B cell (primary cell): ENCODE measurements around the gene PLEKHA5. TPM values are rescaled to one million over a fixed set of nuclear protein-coding genes. Genes with fewer than 3 reads are reported as not detected.

Source experiments
- ATAC-seq: fragments of 200-7000 bp; cut with Tn5 transposase; one replicate; pipeline ENCODE4 v1.10.0; 2021; ENCODE audit warnings: low read depth, mild to moderate bottlenecking, moderate number of reproducible peaks, moderate library complexity
- CTCF ChIA-PET: fragments of 350-600 bp; sonication (Branson Sonifier 250); formaldehyde crosslinking; loops from one replicate; lab custom pipeline; 2021; ENCODE audit warnings: antibody characterized with exemption, inconsistent platforms; lab: Charles Lee
- POLR2A ChIA-PET: fragments of 350-600 bp; sonication (Branson Sonifier 250); formaldehyde crosslinking; loops from one replicate; lab custom pipeline; 2021; ENCODE audit warnings: antibody characterized with exemption; lab: Charles Lee
- DNase-seq: peaks from one replicate; pipeline ENCODE4 v3.0.0; 2013
- H2AFZ ChIP-seq: 2 replicates; pipeline ENCODE4 v1.6.1; 2012; ENCODE audit warnings: mild to moderate bottlenecking, low read depth, low read length; ENCODE audit not compliant: insufficient read depth, poor library complexity, severe bottlenecking
- H3K27ac ChIP-seq, 2 donors: 1 replicate in 1 of 2; 2 replicates in 1 of 2; pipeline ENCODE4 v1.5.1; 2012 to 2013; ENCODE audit warnings: low read length in 2 of 2, mild to moderate bottlenecking in 2 of 2, moderate library complexity in 1 of 2
- H3K27me3 ChIP-seq, 4 experiments: fragments of 200-600 bp in 1 of 4; sonication (generic) in 1 of 4; replicated peaks in 1 of 4; 1 replicate in 2 of 4; 2 replicates in 2 of 4; pipeline versions ENCODE4 v1.6.1 to v1.7.0; 2013 to 2016; ENCODE audit warnings: low read length in 3 of 4, mild to moderate bottlenecking in 2 of 4, mixed read lengths in 1 of 4, moderate library complexity in 1 of 4; ENCODE audit not compliant: insufficient read depth in 4 of 4, control insufficient read depth in 3 of 4; ENCODE audit errors: control extremely low read depth in 1 of 4
- H3K36me3 ChIP-seq, 2 experiments: replicated peaks in 1 of 2; 1 replicate in 1 of 2; 2 replicates in 1 of 2; pipeline versions ENCODE4 v1.6.1 to v1.7.1; 2013; ENCODE audit warnings: low read length in 1 of 2; ENCODE audit not compliant: insufficient read depth in 2 of 2, control insufficient read depth in 1 of 2; ENCODE audit errors: control extremely low read depth in 1 of 2, extremely low read depth in 1 of 2
- H3K4me1 ChIP-seq, 2 donors: fragments of 200-600 bp in 1 of 2; sonication (generic) in 1 of 2; 1 replicate in 1 of 2; 2 replicates in 1 of 2; pipeline versions ENCODE4 v1.5.1 to v1.6.1; 2013 to 2017; ENCODE audit warnings: low read length in 2 of 2; ENCODE audit not compliant: control insufficient read depth in 2 of 2, insufficient read depth in 2 of 2
- H3K4me2 ChIP-seq: replicated peaks from 2 replicates; pipeline ENCODE3; 2012; ENCODE audit warnings: mild to moderate bottlenecking, low read depth, low read length; ENCODE audit not compliant: poor library complexity, severe bottlenecking
- H3K4me3 ChIP-seq, 5 experiments: fragments of 200-600 bp in 1 of 5; sonication (generic) in 1 of 5; 1 replicate in 3 of 5; 2 replicates in 2 of 5; pipeline versions ENCODE4 v1.5.1 to v1.7.0; 2011 to 2016; ENCODE audit warnings: low read length in 4 of 5, mild to moderate bottlenecking in 4 of 5, low read depth in 2 of 5, control low read depth in 1 of 5, moderate library complexity in 1 of 5; ENCODE audit not compliant: insufficient read depth in 1 of 5; ENCODE audit errors: control extremely low read depth in 1 of 5, extremely low read depth in 1 of 5
- H3K79me2 ChIP-seq: fragments of 200-600 bp; sonication (generic); one replicate; pipeline ENCODE4 v1.6.0; 2016; ENCODE audit warnings: low read length; ENCODE audit not compliant: control insufficient read depth, insufficient read depth
- H3K9ac ChIP-seq: fragments of 200-600 bp; sonication (generic); 2 replicates; pipeline ENCODE4 v1.6.1; 2017; ENCODE audit warnings: mild to moderate bottlenecking, low read length, moderate library complexity
- H3K9me3 ChIP-seq, 3 donors: one replicate each; pipeline versions ENCODE4 v1.6.1 to v1.7.1; 2013; ENCODE audit warnings: low read length in 2 of 3; ENCODE audit not compliant: control insufficient read depth in 2 of 3, insufficient read depth in 1 of 3; ENCODE audit errors: control extremely low read depth in 1 of 3
- H4K20me1 ChIP-seq: 2 replicates; pipeline ENCODE4 v1.6.0; 2012; ENCODE audit warnings: mild to moderate bottlenecking, low read length; ENCODE audit not compliant: insufficient read depth, control insufficient read depth, poor library complexity, severe bottlenecking
- H3K27ac Mint-ChIP-seq: one replicate; pipeline ENCODE4 v1.8.0; 2021; ENCODE audit warnings: mixed read lengths
- H3K27me3 Mint-ChIP-seq: one replicate; pipeline ENCODE4 v1.8.0; 2021; ENCODE audit warnings: mixed read lengths
- H3K4me1 Mint-ChIP-seq: one replicate; pipeline ENCODE4 v1.8.0; 2021; ENCODE audit warnings: mixed read lengths
- H3K4me3 Mint-ChIP-seq: one replicate; pipeline ENCODE4 v1.8.0; 2021; ENCODE audit warnings: mixed read lengths
- H3K9me3 Mint-ChIP-seq: one replicate; pipeline ENCODE4 v1.8.0; 2022; ENCODE audit warnings: mixed read lengths; ENCODE audit not compliant: insufficient read depth
- CTCF ChIP-seq: fragments of 200-600 bp; IDR thresholded peaks from one replicate; pipeline ENCODE4 v1.8.0; 2022; ENCODE audit warnings: antibody characterized with exemption, mild to moderate bottlenecking
- EZH2 ChIP-seq: IDR thresholded peaks from 2 replicates; pipeline ENCODE4 v1.6.1; 2012; ENCODE audit warnings: borderline replicate concordance, low read depth, mild to moderate bottlenecking, moderate library complexity, low read length; ENCODE audit not compliant: insufficient read depth, poor library complexity, severe bottlenecking
- WGBS: methylation state at CpG from one replicate; pipeline ENCODE4 v1.1.5; 2013; ENCODE audit warnings: missing lambda C conversion rate; ENCODE audit not compliant: insufficient coverage; 5-methylcytosine and 5-hydroxymethylcytosine counted together
- intact Hi-C: fragments of 100-400 bp; cut with micrococcal nuclease; formaldehyde crosslinking; loops from one replicate; pipeline ENCODE4 v1.10.0; 2022
- polyA plus RNA-seq: library from polyadenylated mRNA; depleted of rRNA; stranded (reverse); fragments of >200 nt; gene quantifications from 2 replicates; pipeline ENCODE4 v1.2.3, GENCODE V29; 2012
- total RNA-seq, 2 donors: library from RNA; stranded (reverse); fragments of 120-200 nt in 1 of 2; gene quantifications; 1 replicate in 1 of 2; 2 replicates in 1 of 2; pipeline versions ENCODE4 v1.2.3 to v1.2.4, GENCODE V29; 2013 to 2022

The PLEKHA5 gene
- total and polyA plus RNA-seq, 2 donors (not counting 1 experiment from before 2014, with no cell fraction given), result 0.03 to 0.22 TPM

DNA sequence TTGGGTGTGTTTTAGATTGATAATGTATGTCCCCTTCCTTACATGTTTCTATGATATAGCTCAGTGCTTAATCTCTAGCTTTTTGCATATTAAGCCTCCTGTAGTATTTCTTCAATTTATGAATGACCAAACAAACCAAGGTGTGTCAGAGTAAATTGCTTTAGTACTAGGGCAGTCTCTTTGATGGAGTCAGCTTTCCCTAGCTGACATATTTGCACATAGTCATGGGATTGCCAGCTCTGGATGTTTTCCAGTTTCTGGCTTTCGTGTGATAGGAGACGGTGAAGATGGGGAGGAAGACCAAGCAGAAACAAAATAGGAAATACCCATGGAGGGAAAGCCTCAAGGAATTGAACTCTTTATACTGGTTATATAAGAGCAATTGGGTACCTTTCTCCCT is 148.9 kb downstream of the PLEKHA5 start:
- H4K20me1 ChIP-seq, result no peaks in the 10 kb centered on the region
- CTCF ChIA-PET, result no interaction called here
- no peak for ATAC-seq
- no peaks in the 10 kb centered on the region for H3K27me3 ChIP-seq
- no peak overlapping the region for H3K4me3 ChIP-seq
- H3K4me2 ChIP-seq, result no peak overlapping the region
- H3K4me1 ChIP-seq, result no peaks in the 10 kb centered on the region
- TF ChIP-seq EZH2 (no peak), CTCF (no peak)
- Mint-ChIP-seq H3K4me3 (no peak overlapping the region), H3K27me3 (no peaks in the 10 kb centered on the region), H3K9me3 (no peaks in the 10 kb centered on the region), H3K4me1 (no peaks in the 10 kb centered on the region), H3K27ac (no peak overlapping the region)
- no peaks in the 10 kb centered on the region for H3K36me3 ChIP-seq
- no CpG with 5 or more reads among the region's 2 CpGs for WGBS
- intact Hi-C loops, result no loop called here
- no peak for DNase-seq
- no peak overlapping the region for H3K27ac ChIP-seq
- H3K79me2 ChIP-seq, result no peaks in the 10 kb centered on the region
- POLR2A ChIA-PET, result no interaction called here
- no peak overlapping the region for H3K9ac ChIP-seq
- H3K9me3 ChIP-seq, result no peaks in the 10 kb centered on the region
- no peak overlapping the region for H2AFZ ChIP-seq

DNA sequence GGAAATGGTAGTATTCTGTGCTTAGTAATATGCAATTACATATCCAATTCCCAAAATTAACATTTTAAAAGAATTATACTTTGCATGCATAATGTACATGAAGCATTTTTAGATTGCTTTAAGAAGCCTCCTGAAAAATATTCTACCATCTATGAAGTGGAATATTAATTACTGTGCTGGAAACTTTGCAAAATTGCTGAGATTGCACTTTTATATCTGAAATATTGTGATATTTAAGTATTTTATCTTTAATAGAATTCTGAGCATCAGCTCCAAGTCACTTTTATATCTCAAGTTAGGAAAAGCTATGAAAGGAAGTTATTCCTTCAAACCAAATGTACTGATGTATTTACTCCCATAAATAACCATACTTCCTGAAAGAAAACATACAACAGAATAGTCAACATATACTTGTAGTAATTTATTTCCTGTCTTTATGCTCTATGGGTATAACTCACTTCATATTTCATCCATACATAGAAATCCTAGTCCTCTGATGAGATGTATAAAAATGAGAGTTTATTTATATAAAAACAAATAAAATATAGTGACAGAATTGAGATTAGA is 152.7 kb downstream of the PLEKHA5 start:
- H3K27ac Mint-ChIP-seq, result no peak overlapping the region
- TF ChIP-seq CTCF (no peak), EZH2 (no peak)
- H2AFZ ChIP-seq, result no peak overlapping the region
- H3K4me2 ChIP-seq, result no peak overlapping the region
- intact Hi-C loops, result no loop called here
- H3K9me3 ChIP-seq, result no peaks in the 10 kb centered on the region
- H3K36me3 ChIP-seq, result no peaks in the 10 kb centered on the region
- ChIA-PET POLR2A (no interaction called here), CTCF (no interaction called here)
- H3K4me1 Mint-ChIP-seq, result no peaks in the 10 kb centered on the region
- H3K4me3 ChIP-seq, result no peak overlapping the region
- H3K27ac ChIP-seq, result no peak overlapping the region
- H3K27me3 Mint-ChIP-seq, result no peaks in the 10 kb centered on the region
- no peaks in the 10 kb centered on the region for H3K79me2 ChIP-seq
- no peaks in the 10 kb centered on the region for H3K4me1 ChIP-seq
- no peak for DNase-seq
- H3K9me3 Mint-ChIP-seq, result no peaks in the 10 kb centered on the region
- no peak overlapping the region for H3K9ac ChIP-seq
- H4K20me1 ChIP-seq, result no peaks in the 10 kb centered on the region
- H3K4me3 Mint-ChIP-seq, result no peak overlapping the region
- ATAC-seq, result no peak
- H3K27me3 ChIP-seq, result no peaks in the 10 kb centered on the region
